HG03442 (cell line): ENCODE data around the gene KIF18B.

Experiments used
- ATAC-seq: cut with Tn5 transposase; IDR thresholded peaks from one replicate; pipeline ENCODE4 v1.9.1; 2021; ENCODE audit warnings: mild to moderate bottlenecking, moderate library complexity; ENCODE audit not compliant: unreplicated experiment

The KIF18B gene

GRCh38 chr17:44884941-44885340 is 62.6 kb downstream of the KIF18B start:
- ATAC-seq, result no peak

DNA sequence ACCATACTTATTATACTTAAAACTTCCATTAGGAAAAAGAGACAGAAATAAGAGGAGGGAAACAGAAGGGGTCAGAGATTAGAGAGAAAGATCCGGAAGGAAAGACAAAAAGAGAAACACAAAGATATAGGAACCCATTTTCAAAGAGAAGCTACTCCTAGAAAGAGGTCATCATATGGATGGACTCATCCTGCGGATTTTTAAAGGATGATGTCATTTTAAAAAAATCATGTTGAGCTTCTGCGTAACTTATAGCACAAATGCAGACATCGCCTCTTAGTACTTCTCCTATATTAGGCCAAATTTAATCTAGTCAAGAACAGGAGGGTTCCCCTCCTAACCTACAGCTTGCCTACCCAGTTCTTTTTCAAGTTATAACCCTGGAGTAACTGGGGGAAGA is 66.4 kb downstream of the KIF18B start:
- ATAC-seq, result no peak

- ATAC-seq, result no peak
These were observed 67.5 kb downstream of the KIF18B start for GRCh38 chr17:44880062-44880461.

DNA sequence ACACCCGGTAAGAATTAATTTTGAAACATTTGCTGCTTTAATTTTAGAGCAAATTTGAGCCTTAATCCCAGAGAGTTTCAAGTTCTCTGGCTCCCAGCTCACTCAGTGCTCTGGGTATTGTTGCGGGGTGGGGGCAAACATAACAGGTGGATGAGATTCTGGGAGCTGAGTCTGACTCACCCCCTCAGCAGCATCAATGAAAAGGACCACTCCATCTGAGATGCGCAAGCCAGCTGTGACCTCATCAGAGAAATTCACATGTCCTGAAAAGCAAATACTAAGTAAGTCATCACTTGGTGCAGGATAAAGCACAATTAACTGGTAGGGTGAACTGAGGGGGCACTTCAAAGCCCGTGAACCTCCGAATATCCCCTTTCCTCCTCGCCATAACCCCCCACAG is 68.2 kb downstream of the KIF18B start:
- no peak for ATAC-seq

DNA sequence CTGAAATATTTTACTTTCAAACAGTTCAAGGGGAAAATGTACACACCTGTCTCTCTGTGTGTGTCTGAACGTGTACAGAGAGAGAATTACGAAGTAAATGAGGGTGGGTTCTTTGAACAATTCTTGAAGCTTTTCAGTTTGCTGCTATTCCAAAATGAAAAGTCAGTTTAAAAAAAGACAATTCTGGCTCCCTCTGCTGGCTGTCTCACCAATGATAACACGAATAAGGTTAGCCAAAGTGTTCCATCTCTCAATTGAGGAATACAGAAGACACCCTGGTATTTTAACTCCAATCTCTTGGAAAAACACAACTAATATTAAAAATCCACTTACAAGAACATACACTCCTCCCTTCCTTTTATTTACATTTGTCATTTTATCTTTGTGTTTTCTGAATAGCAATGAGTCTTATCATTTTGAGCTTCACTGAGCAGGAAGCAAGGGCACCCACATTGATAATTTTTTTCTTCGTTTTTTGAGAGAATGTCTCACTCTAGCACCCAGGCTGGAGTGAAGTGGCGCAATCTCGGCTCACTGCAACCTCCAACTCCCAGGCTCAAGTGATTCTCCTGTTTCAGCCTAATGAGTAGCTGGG is 68.8 kb downstream of the KIF18B start:
- no peak for ATAC-seq

DNA sequence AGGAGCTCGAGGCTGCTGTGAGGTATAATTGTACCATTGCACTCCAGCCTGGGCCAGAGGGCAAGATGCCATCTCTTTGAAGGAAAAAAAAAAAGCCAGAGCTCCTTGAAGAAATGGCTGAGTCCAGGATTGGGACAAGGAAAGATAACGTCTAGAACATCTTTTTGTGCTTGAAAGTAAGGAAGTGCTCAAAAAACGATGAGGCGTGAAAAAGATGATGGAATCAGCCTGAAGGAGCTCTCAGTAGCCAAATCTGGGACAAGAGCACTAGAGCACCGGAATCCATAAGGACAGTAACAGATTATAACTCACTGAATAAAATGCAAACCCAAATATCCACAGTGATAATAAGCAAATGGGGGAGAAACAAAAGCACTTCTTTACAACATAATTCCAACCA is 70.5 kb downstream of the KIF18B start:
- ATAC-seq, result no peak

DNA sequence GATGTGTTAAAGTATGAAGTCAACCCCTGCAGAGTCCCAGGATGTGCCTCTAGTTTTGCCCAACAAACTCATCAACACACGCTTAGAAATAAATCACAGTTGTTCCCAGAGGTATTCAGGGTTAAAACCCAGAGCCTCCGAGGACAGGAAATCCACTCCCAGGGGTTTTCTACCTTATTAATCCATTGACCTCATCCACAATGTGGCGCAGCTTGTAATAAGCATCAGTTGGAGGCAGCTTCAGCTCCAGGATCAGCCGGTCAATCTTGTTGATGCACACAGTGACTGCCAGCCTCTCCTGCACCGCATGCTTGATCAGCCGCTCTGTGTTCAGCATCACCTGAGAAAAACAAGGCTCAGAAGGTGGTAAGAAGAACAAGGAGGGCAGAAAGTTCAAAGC is 71.8 kb downstream of the KIF18B start:
- ATAC-seq, result no peak
